Activated CD4-positive, CD25-positive, alpha-beta regulatory T cell (primary cell): ENCODE data around the gene RERGL.
"Not testable (repeated sequence)": the region's sequence is repeated elsewhere in the genome, so short reads cannot be mapped to it uniquely, and the experiment has no call there.

ENCODE experiments used
- DNase-seq, 4 experiments: peaks; one replicate each; lab custom pipeline; 2025; lab: John Stamatoyannopoulos, UW

RERGL gene, protein sequence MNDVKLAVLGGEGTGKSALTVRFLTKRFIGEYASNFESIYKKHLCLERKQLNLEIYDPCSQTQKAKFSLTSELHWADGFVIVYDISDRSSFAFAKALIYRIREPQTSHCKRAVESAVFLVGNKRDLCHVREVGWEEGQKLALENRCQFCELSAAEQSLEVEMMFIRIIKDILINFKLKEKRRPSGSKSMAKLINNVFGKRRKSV

GRCh38 chr12:18090093-18090492, at the start of gene RERGL:
Gene RERGL, minus strand, starts transcription at chr12:18090193. Its CDS starts 53 bp downstream, at chr12:18090140.
- no peak for DNase-seq

- DNase-seq = no peak
Measured at GRCh38 chr12:18139254-18139653, 49.3 kb upstream of the RERGL start.

- DNase-seq = no peak
Measured at GRCh38 chr12:18135509-18135908, 45.5 kb upstream of the RERGL start.

GRCh38 chr12:18135086-18135485, 45.1 kb upstream of the RERGL start:
- DNase-seq = no peak

DNA sequence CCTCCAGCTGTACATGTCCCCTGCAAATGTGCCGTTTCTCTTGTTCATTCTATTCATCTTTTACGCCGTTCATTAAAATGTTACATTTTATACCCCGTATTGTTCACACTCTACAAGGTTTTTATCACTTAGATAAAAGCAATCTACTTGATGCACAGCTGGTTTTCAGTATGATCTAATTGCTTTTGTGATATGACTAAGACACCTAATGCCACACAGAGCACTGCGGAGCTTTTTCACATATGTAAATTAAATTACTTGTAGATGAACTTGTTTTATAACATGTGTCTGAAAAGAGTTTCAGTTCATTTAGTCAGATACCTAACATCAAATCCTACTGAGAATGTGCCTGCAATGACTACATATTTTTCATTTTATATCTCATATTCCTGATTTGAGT, 40.9 kb upstream of the RERGL start:
- no peak for DNase-seq

- no peak for DNase-seq
Measured at GRCh38 chr12:18123707-18124106, 33.7 kb upstream of the RERGL start.

- DNase-seq = no peak
Measured at GRCh38 chr12:18120899-18121298, 30.9 kb upstream of the RERGL start.

DNA sequence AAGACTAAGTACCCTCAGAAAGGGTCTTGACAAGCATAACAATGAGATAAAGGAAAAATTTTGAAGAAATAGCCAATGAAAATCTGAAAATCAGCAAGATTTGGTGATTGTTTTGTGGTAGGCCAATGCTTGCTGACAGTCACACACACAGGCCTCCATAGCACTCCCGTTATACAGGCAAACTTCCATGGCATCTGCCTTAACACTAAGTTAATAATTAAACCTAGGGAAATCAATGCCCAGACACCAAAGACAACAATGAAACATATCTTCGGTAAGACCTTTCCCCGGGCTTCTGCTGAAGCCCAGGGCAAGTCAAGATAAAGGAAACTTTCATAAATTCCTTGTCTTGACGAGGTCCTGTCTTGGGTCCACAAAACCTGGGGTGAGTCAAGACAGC, 18.6 kb upstream of the RERGL start:
- no peak for DNase-seq

GRCh38 chr12:18103624-18104023, 13.6 kb upstream of the RERGL start:
- no peak for DNase-seq

GRCh38 chr12:18101043-18101442, 11.1 kb upstream of the RERGL start:
- DNase-seq = no peak

- no peak for DNase-seq
Measured at GRCh38 chr12:18084080-18084479, 5.9 kb downstream of the RERGL start.

GRCh38 chr12:18079541-18080246, 10.3 kb downstream of the RERGL start:
- DNase-seq = no peak

DNA sequence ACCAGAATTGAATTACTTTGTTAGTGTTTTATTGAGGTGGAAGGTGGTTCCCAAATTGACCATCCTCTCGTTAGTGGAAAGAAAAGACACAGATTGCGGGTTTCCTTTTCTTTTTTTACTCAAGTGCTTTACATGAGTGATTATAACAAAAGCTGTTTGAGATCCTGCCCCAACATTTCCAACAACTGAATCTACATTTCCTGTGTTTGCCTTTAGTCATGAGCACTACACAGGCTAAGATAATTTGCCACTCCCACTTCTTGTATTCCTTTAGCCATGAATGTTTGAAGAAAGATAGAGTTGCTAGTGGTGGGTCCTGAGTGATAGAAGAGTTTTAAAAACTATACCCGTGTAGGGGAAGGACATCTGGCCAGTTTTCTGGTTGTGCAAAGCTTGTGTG, 16.0 kb downstream of the RERGL start:
- DNase-seq = no peak

GRCh38 chr12:18072723-18073122, 17.3 kb downstream of the RERGL start:
- DNase-seq = no peak

GRCh38 chr12:18071336-18071735, 18.7 kb downstream of the RERGL start:
- no peak for DNase-seq

DNA sequence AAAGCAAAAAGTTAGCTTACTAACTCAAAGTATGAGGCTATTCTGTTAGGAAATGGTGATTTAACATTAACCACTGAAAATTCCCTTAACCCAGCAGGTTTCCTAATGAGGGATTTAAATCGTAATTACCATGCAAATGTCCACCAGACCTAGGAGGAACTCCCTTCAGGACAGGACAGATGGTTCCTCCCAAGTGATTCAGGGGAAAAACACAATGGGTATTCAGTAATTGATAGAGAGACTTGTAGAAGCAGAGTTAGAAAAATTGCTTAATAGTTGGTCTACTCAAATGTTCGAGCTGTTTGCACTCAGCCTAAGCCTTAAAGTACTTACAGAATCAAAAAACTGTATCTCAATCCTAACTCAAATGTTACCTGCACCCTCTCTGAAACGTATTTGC, 21.6 kb downstream of the RERGL start:
- no peak for DNase-seq

DNA sequence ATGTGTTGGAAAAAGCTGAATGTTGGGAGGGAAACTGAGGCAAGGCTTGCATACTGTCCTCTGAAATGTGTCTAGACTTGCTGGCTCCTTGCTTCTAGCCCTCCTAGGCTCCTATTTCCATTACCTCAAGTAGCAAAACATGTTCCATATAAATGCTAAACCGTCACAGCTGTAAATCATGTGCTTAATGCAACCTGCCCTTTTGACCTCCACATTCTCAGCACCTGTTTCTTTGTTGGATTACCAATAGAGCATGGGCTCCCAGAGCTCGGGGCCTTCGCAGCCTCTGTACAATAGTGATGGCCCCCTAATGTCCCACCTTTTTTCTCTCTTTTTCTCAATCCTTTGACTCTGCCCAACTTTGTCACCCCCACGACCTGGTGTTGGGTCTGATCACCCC, 23.3 kb downstream of the RERGL start:
- no peak for DNase-seq

- not testable (repeated sequence) for DNase-seq
Measured at GRCh38 chr12:18062867-18063266, 27.1 kb downstream of the RERGL start.

DNA sequence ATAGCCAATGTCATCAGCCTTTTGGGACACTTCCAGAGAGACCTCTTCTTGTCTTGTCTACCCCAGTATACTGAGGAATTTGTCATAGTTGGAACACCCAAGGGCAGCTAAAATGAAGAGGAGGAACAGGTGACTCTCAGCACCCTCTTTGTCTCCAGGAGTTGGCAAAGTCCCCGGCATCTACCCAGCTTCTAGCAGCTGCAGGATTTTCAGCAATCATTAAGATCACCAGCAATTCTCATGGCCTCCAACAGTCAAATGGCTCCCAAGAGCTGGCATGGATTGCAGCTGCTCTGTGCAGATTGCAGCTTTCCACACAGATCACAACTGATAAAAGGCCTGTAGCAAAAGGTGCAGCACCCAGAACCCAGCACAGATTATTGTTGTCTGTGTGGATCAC, 32.9 kb downstream of the RERGL start:
- no peak for DNase-seq

- DNase-seq = no peak
Measured at GRCh38 chr12:18054925-18055619, 34.9 kb downstream of the RERGL start.

DNA sequence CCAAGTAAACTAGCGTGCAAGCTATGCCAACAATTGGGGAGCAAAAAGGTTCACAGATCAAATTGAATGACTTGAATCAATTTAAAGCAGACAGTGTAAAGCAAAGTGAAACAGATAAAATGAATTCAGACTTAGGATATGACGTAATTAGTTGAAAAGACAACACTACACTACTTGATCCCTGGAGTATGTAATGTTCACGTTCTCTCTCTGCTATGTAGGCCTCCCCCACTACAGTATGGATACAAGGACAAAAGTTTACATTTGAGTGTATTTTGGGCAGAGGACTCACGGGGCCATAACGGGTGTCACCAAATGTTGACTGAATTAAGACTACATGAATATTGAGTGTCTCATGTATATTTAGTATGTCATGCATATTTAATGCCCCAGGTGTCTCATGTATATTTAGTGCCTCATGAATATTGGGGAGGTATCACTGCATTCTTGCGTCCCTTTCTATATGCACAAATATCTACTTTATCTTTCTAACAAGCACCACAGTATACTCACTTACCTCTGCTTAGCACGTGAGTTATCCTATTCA, 44.5 kb downstream of the RERGL start:
- no peak for DNase-seq

DNA sequence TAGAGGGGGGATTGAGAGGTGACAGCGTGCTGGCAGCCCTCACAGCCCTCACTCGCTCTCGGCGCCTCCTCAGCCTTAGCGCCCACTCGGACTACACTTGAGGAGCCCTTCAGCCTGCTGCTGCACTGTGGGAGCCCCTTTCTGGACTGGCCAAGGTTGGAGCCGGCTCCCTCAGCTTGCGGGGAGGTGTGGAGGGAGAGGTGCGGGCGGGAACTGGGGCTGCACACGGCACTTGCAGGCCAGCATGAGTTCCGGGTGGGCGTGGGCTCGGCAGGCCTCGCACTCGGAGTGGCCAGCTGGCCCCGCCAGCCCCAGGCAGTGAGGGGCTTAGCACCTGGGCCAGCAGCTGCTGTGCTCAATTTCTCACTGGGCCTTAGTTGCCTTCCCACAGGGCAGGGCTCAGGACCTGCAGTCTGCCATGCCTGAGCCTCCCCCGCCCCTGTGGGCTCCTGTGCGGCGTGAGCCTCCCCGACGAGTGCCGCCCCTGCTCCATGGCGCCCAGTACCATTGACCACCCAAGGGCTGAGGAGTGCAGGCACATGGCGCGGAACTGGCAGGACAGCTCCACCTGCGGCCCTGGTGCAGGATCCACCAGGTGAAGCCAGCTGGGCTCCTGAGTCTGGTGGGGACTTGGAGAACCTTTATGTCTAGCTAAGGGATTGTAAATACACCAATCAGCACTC, 49.8 kb downstream of the RERGL start:
- not testable (repeated sequence) for DNase-seq
